ENCODE results near the gene PBX1. TPM values are rescaled to one million over a fixed set of nuclear protein-coding genes. Genes with fewer than 3 reads are reported as not detected.

The PBX1 gene
- total and polyA plus RNA-seq, 2 of the 4 experiments (the other 2 are of a cell fraction), result 13.9 to 17.9 TPM

DNA sequence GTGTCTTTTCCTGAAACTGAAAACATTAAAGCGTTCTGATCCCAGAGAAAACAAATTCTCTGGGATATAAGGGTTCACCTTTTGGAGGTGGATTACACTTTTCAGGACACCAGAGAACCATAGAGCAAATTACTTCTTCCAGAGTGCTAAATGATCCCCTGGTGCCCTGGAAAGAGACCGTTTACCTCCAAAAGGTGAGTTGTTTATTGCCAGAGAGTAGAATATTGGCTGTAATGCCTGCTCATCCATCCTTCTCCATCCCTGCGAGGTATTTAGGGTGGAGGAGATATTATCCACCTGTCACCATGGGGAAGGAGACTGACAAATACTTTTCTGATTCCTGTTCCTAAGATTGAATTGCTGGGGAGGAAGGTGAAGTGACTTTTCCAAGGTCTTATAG, 30.4 kb downstream of the PBX1 start:
- in situ Hi-C loops (cut with MboI; ENCODE audit: low sequenced_read_pairs) (no loop called here), intact Hi-C loops (cut with micrococcal nuclease) (loop anchor here (1.0 to 2.0 kb wide), 2 partner anchors 12 to 13 kb away; no protein-coding TSS in a partner anchor), dilution Hi-C loops (cut with HindIII; ENCODE audit: low sequenced_read_pairs, unreplicated experiment) (no loop called here)
- Histone ChIP-seq H2AFZ (replicated peaks; ENCODE audit: low read length, poor library complexity) (no peak overlapping the region), H3K9me3 (ENCODE audit: control insufficient read depth, insufficient read depth, low read length) (no peaks in the 10 kb centered on the region), H3K27me3 (ENCODE audit: control insufficient read depth, insufficient read depth, low read length) (no peaks in the 10 kb centered on the region), H3K27ac (ENCODE audit: insufficient read depth, low read length) (peak overlapping the region; percentile 98; the same call in 1 of the 2 replicates), H3K4me1 (ENCODE audit: control insufficient read depth, insufficient read depth, low read length) (peaks cover 24% of the 10 kb centered on the region), H3K4me3 (ENCODE audit: insufficient read depth, low read depth, low read length) (no peak overlapping the region), H3K4me2 (ENCODE audit: low read depth, low read length) (peak overlapping the region; percentile 86), H3K9ac (ENCODE audit: low read depth, low read length) (peak overlapping the region; percentile 29; the same call in 1 of the 2 replicates), H3K9me1 (ENCODE audit: insufficient read depth, low read length) (peaks cover 6% of the 10 kb centered on the region), H3K36me3 (ENCODE audit: control insufficient read depth, insufficient read depth, low read length) (peaks cover 11% of the 10 kb centered on the region; the same call in 1 of the 2 replicates), H3K14ac (replicated peaks; ENCODE audit: low read depth, low read length) (0 out of 2 replicates have a peak overlapping the region, but pooled peaks have one; percentile 10), H2AK9ac (replicated peaks; ENCODE audit: low read depth, low read length, poor library complexity) (no peak overlapping the region), H3K79me1 (ENCODE audit: low read depth in 1 of 2, low read length in 2 of 2) (peaks cover 10 to 15% of the 10 kb centered on the region in 2 experiments; a peak in 3 of 4 replicates), H2AK5ac (ENCODE audit: low read depth, low read length) (peak overlapping the region; percentile 27; the same call in 1 of the 2 replicates), H4K5ac (ENCODE audit: low read depth, low read length) (no peak overlapping the region), H3K18ac (ENCODE audit: low read depth, low read length) (peak overlapping the region; percentile 9; the same call in 1 of the 2 replicates), H3K56ac (ENCODE audit: extremely low read depth, insufficient read depth, low read length) (no peak overlapping the region), H3K23ac (ENCODE audit: low read depth, low read length) (peak overlapping the region; percentile 44; the same call in 1 of the 2 replicates), H4K91ac (ENCODE audit: insufficient read depth, low read depth, low read length) (no peak overlapping the region), H4K8ac (ENCODE audit: low read depth in 2 of 2, low read length in 2 of 2) (peak overlapping the region in 1 of 2 experiments; percentile 41; a peak in 1 of 4 replicates), H2BK5ac (ENCODE audit: low read depth, low read length, poor library complexity, severe bottlenecking) (peak overlapping the region; percentile 7), H2BK20ac (ENCODE audit: low read depth, low read length) (peak overlapping the region; percentile 68), H2BK15ac (ENCODE audit: low read depth, low read length) (0 out of 3 replicates have a peak overlapping the region, but pooled peaks have one; percentile 36), H3K4ac (ENCODE audit: low read depth, low read length) (peak overlapping the region; percentile 28; the same call in 1 of the 2 replicates), H4K20me1 (ENCODE audit: insufficient read depth, low read length) (no peaks in the 10 kb centered on the region), H2BK120ac (ENCODE audit: low read depth, low read length) (peak overlapping the region; percentile 27; the same call in 1 of the 2 replicates)
- no CpG with 5 or more reads among the region's 3 CpGs for WGBS, 2 experiments (ENCODE audit: extremely low coverage in 2 of 2, insufficient read length in 1 of 2)
- no TSS peak for BruUV-seq (replicated peaks)
- ATAC-seq (ENCODE audit: low read depth), result no peak
- CTCF ChIA-PET, result no interaction called here
- TF ChIP-seq SMC3 (IDR thresholded peaks at IDR 0.05; ENCODE audit: low read depth, low read length), result no peak
- TF ChIP-seq FOS (IDR thresholded peaks at IDR 0.05; ENCODE audit: low read depth, low read length), result no peak
- no peak for TF ChIP-seq RAD21 (IDR thresholded peaks at IDR 0.05; ENCODE audit: low read length)
- TF ChIP-seq CHD1 (IDR thresholded peaks at IDR 0.05; ENCODE audit: low read depth, low read length), result no peak
- TF ChIP-seq CTCF (conservative IDR thresholded peaks at IDR 0.05; ENCODE audit: low read depth, low read length), result no peak
- no peak for TF ChIP-seq BHLHE40 (IDR thresholded peaks at IDR 0.05; ENCODE audit: low read depth, low read length)
- no peak for TF ChIP-seq CEBPB (IDR thresholded peaks at IDR 0.05; ENCODE audit: low read depth, low read length)
- TF ChIP-seq USF2 (IDR thresholded peaks at IDR 0.05; ENCODE audit: low read depth, low read length), result no peak
- TF ChIP-seq POLR2A (IDR thresholded peaks at IDR 0.05; ENCODE audit: low read depth, low read length), result no peak
- no peak for TF ChIP-seq MAZ (IDR thresholded peaks at IDR 0.05; ENCODE audit: borderline replicate concordance, low read depth, low read length)
- TF ChIP-seq ELK1 (IDR thresholded peaks at IDR 0.05; ENCODE audit: borderline replicate concordance, low read depth, low read length), result no peak
- TF ChIP-seq RFX5 (IDR thresholded peaks at IDR 0.05; ENCODE audit: low read depth, low read length), result no peak
- no peak for TF ChIP-seq MAFK (IDR thresholded peaks at IDR 0.05; ENCODE audit: low read depth, low read length)
- no peak for TF ChIP-seq MXI1 (IDR thresholded peaks at IDR 0.05; ENCODE audit: borderline replicate concordance, low read depth, low read length)
- no peak for TF ChIP-seq RCOR1 (IDR thresholded peaks at IDR 0.05; ENCODE audit: insufficient replicate concordance, low read length)
- no peak for TF ChIP-seq NFE2L2 (IDR thresholded peaks at IDR 0.05; ENCODE audit: low read depth, low read length)
- POLR2A ChIA-PET (ENCODE audit: unreplicated experiment), result no interaction called here
- DNase-seq, result no peak
